ENCODE results near the gene IER3IP1.

DNA sequence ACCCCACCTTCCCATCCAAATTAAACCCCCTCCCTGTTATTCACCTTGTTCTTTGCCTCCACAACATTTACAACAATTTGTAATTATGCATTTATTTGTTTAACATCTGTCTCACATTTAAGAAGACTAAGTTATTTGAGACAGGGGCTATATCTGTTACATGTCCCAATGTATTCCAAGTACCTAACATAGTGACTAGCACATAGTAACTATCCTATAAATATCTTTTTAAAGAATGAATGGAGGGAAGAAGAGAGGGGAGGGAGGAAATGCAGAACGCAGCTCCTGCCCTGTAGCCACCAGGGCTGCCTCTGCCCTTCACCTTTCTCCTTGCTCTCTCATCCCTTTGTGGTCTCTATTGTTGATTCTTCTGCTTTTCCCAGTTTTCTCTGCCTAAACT, 66.4 kb downstream of the IER3IP1 start:
- TF ChIP-seq, protein P1, sequence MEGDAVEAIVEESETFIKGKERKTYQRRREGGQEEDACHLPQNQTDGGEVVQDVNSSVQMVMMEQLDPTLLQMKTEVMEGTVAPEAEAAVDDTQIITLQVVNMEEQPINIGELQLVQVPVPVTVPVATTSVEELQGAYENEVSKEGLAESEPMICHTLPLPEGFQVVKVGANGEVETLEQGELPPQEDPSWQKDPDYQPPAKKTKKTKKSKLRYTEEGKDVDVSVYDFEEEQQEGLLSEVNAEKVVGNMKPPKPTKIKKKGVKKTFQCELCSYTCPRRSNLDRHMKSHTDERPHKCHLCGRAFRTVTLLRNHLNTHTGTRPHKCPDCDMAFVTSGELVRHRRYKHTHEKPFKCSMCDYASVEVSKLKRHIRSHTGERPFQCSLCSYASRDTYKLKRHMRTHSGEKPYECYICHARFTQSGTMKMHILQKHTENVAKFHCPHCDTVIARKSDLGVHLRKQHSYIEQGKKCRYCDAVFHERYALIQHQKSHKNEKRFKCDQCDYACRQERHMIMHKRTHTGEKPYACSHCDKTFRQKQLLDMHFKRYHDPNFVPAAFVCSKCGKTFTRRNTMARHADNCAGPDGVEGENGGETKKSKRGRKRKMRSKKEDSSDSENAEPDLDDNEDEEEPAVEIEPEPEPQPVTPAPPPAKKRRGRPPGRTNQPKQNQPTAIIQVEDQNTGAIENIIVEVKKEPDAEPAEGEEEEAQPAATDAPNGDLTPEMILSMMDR (IDR thresholded peaks at IDR 0.05): no peak
- TF ChIP-seq POLR2AphosphoS5 (IDR thresholded peaks at IDR 0.05) (no peak), POLR2A (IDR thresholded peaks at IDR 0.05) (no peak), EP300 (IDR thresholded peaks at IDR 0.05; ENCODE audit: low read depth) (no peak)
